HepG2 (cell line): ENCODE data around the gene EMILIN1. TPM values are rescaled to one million over a fixed set of nuclear protein-coding genes. Genes with fewer than 3 reads are reported as not detected.
A peak's percentile ranks its signal among the peaks of the same experiment; 100 is the strongest.

Source experiments
- ARNTL ChIP-seq: sonication (generic); formaldehyde crosslinking; IDR thresholded peaks from 2 replicates; pipeline ENCODE4 v1.4.0; 2020; ENCODE audit warnings: mild to moderate bottlenecking, missing genetic modification reagents
- BRD4 ChIP-seq: sonication (generic); formaldehyde crosslinking; IDR thresholded peaks from 2 replicates; pipeline ENCODE4 v1.4.0; 2020; ENCODE audit warnings: missing genetic modification reagents
- EED ChIP-seq: sonication (generic); formaldehyde crosslinking; IDR thresholded peaks from 2 replicates; pipeline ENCODE4 v1.5.0; 2020; ENCODE audit warnings: mild to moderate bottlenecking, missing genetic modification reagents
- ELF1 ChIP-seq: sonication (generic); formaldehyde crosslinking; IDR thresholded peaks from 2 replicates; pipeline ENCODE4 v1.4.0; 2020; ENCODE audit warnings: missing genetic modification reagents
- GTF3A ChIP-seq: sonication (generic); formaldehyde crosslinking; conservative IDR thresholded peaks from 2 replicates; pipeline ENCODE4 v1.4.0; 2020; ENCODE audit warnings: mild to moderate bottlenecking, missing genetic modification reagents
- HHEX ChIP-seq: IDR thresholded peaks from 2 replicates; pipeline ENCODE4 v1.6.1; 2016; ENCODE audit warnings: control low read depth
- MED1 ChIP-seq: sonication (generic); formaldehyde crosslinking; IDR thresholded peaks from 2 replicates; pipeline ENCODE4 v1.4.0; 2020; ENCODE audit warnings: missing genetic modification reagents
- ZBTB8A ChIP-seq: sonication (generic); formaldehyde crosslinking; IDR thresholded peaks from 2 replicates; pipeline ENCODE4 v1.4.0; 2020; ENCODE audit warnings: mild to moderate bottlenecking, low read depth, missing genetic modification reagents, borderline replicate concordance
- ZNF256 ChIP-seq: sonication (generic); formaldehyde crosslinking; conservative IDR thresholded peaks from 2 replicates; pipeline ENCODE4 v1.4.0; 2020; ENCODE audit warnings: missing genetic modification reagents
- ZNF619 ChIP-seq: sonication (generic); formaldehyde crosslinking; IDR thresholded peaks from 2 replicates; pipeline ENCODE4 v1.4.0; 2020; ENCODE audit warnings: mild to moderate bottlenecking, missing genetic modification reagents
- ZNF703 ChIP-seq: sonication (generic); formaldehyde crosslinking; IDR thresholded peaks from 2 replicates; pipeline ENCODE4 v1.5.1; 2020; ENCODE audit warnings: missing genetic modification reagents, mild to moderate bottlenecking, moderate library complexity, borderline replicate concordance
- ZNF75D ChIP-seq: sonication (generic); formaldehyde crosslinking; IDR thresholded peaks from 2 replicates; pipeline ENCODE4 v1.8.1; 2023; ENCODE audit warnings: missing genetic modification reagents, mild to moderate bottlenecking, borderline replicate concordance
- ZNF83 ChIP-seq: sonication (generic); formaldehyde crosslinking; IDR thresholded peaks from 2 replicates; pipeline ENCODE4 v1.4.0; 2020; ENCODE audit warnings: missing genetic modification reagents, mild to moderate bottlenecking, borderline replicate concordance
- ZSCAN29 ChIP-seq: sonication (generic); formaldehyde crosslinking; conservative IDR thresholded peaks from 2 replicates; pipeline ENCODE4 v1.4.0; 2020; ENCODE audit warnings: mild to moderate bottlenecking, missing genetic modification reagents
- polyA plus RNA-seq, 8 experiments: library from polyadenylated mRNA; depleted of rRNA in 3 of 8; stranded (reverse) in 7 of 8; unstranded in 1 of 8; fragments of >200 nt; fragmentation: Illumina TruSeq in 4 of 8; extraction: Trizol in 4 of 8; gene quantifications; 2 replicates each; pipeline versions ENCODE4 v1.2.1 to v1.2.3, GENCODE V29; 2011 to 2016; ENCODE audit warnings: low read depth in 4 of 8, missing spikeins in 1 of 8, mixed read lengths in 1 of 8; ENCODE audit not compliant: insufficient read depth in 1 of 8
- total RNA-seq, 5 experiments: library from RNA; depleted of rRNA; stranded (reverse); fragments of >200 nt; fragmentation: Illumina TruSeq; extraction: Trizol; gene quantifications; 2 replicates each; pipeline ENCODE4 v1.2.3, GENCODE V29; 2016; ENCODE audit warnings: low read depth in 1 of 5
- TF ChIP-seq, protein P1 (sequence below): IDR thresholded peaks from 2 replicates; pipeline ENCODE4 v1.6.1; 2012; ENCODE audit warnings: low read length, improper control_type of control experiment
- TF ChIP-seq, protein P2 (sequence below): sonication (generic); formaldehyde crosslinking; IDR thresholded peaks from 2 replicates; pipeline ENCODE4 v1.4.0; 2020; ENCODE audit warnings: missing genetic modification reagents
- TF ChIP-seq, protein P3 (sequence below): sonication (generic); formaldehyde crosslinking; IDR thresholded peaks from 2 replicates; pipeline ENCODE4 v1.4.0; 2020; ENCODE audit warnings: missing genetic modification reagents, mild to moderate bottlenecking, borderline replicate concordance
- TF ChIP-seq, protein P4 (sequence below): sonication (generic); formaldehyde crosslinking; IDR thresholded peaks from 2 replicates; pipeline ENCODE4 v1.8.0; 2022; ENCODE audit warnings: mild to moderate bottlenecking, missing genetic modification reagents
- TF ChIP-seq, protein P5 (sequence below): IDR thresholded peaks from 2 replicates; pipeline ENCODE4 v1.6.1; 2016; ENCODE audit warnings: mild to moderate bottlenecking

The EMILIN1 gene
- total and polyA plus RNA-seq, 2 of the 13 experiments (the other 11 are each of a cell fraction or from before 2014, with no cell fraction given), result 8.1 to 9.7 TPM

DNA sequence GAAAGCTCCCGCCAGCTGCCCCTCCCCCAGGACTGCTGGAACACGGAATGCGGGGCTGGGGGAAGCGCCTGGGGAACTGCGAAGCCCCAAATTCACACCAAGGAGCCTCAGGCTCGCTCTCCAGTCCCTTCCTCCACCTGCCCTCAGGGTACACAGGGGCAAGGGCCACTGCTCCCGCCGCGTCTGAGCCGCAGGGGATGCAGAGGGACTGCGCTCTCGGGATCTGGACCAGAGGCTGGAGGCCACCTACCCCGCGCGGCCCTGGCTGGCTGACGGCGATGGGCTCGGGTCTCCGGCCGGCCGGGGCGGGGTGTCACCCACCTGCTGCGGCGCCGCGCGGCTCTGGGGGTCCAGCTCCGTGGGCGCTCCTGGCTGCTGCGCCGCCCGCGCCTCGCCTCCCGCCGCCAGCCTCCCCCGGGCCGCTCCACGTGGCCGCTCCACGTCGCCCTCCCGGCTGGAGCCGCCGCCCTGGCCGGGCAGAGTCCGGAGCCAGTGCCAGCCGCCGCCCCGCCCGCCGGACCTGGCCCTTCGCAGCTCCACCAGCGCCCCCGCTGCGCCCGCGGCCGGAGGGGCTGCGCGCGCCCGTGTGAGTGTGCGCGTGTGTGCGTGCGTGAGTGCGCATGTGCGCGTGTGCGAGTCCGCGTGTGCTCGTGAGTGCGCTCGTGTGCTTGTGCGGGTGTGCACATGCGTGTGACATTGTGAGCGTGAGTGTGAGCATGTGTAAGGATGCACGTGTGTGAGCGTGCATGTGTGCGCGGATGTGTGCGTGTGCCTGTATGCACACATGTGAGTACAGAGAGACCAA is 40.3 kb downstream of the EMILIN1 start, which contains the start of gene CGREF1 (continued):
- TF ChIP-seq, protein P1, sequence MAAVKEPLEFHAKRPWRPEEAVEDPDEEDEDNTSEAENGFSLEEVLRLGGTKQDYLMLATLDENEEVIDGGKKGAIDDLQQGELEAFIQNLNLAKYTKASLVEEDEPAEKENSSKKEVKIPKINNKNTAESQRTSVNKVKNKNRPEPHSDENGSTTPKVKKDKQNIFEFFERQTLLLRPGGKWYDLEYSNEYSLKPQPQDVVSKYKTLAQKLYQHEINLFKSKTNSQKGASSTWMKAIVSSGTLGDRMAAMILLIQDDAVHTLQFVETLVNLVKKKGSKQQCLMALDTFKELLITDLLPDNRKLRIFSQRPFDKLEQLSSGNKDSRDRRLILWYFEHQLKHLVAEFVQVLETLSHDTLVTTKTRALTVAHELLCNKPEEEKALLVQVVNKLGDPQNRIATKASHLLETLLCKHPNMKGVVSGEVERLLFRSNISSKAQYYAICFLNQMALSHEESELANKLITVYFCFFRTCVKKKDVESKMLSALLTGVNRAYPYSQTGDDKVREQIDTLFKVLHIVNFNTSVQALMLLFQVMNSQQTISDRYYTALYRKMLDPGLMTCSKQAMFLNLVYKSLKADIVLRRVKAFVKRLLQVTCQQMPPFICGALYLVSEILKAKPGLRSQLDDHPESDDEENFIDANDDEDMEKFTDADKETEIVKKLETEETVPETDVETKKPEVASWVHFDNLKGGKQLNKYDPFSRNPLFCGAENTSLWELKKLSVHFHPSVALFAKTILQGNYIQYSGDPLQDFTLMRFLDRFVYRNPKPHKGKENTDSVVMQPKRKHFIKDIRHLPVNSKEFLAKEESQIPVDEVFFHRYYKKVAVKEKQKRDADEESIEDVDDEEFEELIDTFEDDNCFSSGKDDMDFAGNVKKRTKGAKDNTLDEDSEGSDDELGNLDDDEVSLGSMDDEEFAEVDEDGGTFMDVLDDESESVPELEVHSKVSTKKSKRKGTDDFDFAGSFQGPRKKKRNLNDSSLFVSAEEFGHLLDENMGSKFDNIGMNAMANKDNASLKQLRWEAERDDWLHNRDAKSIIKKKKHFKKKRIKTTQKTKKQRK, result no peak
- TF ChIP-seq ZBTB8A (CRISPR knock-in tag) (no peak), EED (CRISPR knock-in tag) (no peak), ZNF703 (CRISPR knock-in tag) (no peak), ZNF75D (CRISPR knock-in tag) (no peak), GTF3A (no peak), MED1 (no peak), ZNF83 (peak; percentile 82; the same call in 1 of the 2 replicates), HHEX (no peak), ZNF619 (CRISPR knock-in tag) (no peak), ZSCAN29 (CRISPR knock-in tag) (no peak), BRD4 (CRISPR knock-in tag) (no peak), ARNTL (CRISPR knock-in tag) (no peak), ELF1 (CRISPR knock-in tag) (no peak), ZNF256 (CRISPR knock-in tag) (no peak)
- TF ChIP-seq, protein P2, sequence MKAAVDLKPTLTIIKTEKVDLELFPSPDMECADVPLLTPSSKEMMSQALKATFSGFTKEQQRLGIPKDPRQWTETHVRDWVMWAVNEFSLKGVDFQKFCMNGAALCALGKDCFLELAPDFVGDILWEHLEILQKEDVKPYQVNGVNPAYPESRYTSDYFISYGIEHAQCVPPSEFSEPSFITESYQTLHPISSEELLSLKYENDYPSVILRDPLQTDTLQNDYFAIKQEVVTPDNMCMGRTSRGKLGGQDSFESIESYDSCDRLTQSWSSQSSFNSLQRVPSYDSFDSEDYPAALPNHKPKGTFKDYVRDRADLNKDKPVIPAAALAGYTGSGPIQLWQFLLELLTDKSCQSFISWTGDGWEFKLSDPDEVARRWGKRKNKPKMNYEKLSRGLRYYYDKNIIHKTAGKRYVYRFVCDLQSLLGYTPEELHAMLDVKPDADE (CRISPR knock-in tag), result no peak
- TF ChIP-seq, protein P3, sequence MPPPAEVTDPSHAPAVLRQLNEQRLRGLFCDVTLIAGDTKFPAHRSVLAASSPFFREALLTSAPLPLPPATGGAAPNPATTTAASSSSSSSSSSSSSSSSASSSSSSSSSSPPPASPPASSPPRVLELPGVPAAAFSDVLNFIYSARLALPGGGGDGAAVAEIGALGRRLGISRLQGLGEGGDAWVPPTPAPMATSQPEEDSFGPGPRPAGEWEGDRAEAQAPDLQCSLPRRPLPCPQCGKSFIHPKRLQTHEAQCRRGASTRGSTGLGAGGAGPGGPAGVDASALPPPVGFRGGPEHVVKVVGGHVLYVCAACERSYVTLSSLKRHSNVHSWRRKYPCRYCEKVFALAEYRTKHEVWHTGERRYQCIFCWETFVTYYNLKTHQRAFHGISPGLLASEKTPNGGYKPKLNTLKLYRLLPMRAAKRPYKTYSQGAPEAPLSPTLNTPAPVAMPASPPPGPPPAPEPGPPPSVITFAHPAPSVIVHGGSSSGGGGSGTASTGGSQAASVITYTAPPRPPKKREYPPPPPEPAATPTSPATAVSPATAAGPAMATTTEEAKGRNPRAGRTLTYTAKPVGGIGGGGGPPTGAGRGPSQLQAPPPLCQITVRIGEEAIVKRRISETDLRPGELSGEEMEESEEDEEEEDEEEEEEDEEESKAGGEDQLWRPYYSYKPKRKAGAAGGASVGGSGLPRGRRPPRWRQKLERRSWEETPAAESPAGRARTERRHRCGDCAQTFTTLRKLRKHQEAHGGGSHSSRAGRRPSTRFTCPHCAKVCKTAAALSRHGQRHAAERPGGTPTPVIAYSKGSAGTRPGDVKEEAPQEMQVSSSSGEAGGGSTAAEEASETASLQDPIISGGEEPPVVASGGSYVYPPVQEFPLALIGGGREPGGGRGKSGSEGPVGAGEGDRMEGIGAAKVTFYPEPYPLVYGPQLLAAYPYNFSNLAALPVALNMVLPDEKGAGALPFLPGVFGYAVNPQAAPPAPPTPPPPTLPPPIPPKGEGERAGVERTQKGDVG (CRISPR knock-in tag), result 0 out of 2 replicates have a peak, but pooled peaks have one; percentile 68
- TF ChIP-seq, protein P4, sequence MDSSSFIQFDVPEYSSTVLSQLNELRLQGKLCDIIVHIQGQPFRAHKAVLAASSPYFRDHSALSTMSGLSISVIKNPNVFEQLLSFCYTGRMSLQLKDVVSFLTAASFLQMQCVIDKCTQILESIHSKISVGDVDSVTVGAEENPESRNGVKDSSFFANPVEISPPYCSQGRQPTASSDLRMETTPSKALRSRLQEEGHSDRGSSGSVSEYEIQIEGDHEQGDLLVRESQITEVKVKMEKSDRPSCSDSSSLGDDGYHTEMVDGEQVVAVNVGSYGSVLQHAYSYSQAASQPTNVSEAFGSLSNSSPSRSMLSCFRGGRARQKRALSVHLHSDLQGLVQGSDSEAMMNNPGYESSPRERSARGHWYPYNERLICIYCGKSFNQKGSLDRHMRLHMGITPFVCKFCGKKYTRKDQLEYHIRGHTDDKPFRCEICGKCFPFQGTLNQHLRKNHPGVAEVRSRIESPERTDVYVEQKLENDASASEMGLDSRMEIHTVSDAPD (CRISPR knock-in tag), result no peak
- TF ChIP-seq, protein P5, sequence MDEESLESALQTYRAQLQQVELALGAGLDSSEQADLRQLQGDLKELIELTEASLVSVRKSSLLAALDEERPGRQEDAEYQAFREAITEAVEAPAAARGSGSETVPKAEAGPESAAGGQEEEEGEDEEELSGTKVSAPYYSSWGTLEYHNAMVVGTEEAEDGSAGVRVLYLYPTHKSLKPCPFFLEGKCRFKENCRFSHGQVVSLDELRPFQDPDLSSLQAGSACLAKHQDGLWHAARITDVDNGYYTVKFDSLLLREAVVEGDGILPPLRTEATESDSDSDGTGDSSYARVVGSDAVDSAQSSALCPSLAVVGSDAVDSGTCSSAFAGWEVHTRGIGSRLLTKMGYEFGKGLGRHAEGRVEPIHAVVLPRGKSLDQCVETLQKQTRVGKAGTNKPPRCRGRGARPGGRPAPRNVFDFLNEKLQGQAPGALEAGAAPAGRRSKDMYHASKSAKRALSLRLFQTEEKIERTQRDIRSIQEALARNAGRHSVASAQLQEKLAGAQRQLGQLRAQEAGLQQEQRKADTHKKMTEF (CRISPR knock-in tag), result 0 out of 2 replicates have a peak, but pooled peaks have one; percentile 20
